ENCODE data around the gene PVALB. TPM values are rescaled to one million over a fixed set of nuclear protein-coding genes. Genes with fewer than 3 reads are reported as not detected.

The PVALB gene
- total RNA-seq, 1 experiment from 2014 or later = not detected

DNA sequence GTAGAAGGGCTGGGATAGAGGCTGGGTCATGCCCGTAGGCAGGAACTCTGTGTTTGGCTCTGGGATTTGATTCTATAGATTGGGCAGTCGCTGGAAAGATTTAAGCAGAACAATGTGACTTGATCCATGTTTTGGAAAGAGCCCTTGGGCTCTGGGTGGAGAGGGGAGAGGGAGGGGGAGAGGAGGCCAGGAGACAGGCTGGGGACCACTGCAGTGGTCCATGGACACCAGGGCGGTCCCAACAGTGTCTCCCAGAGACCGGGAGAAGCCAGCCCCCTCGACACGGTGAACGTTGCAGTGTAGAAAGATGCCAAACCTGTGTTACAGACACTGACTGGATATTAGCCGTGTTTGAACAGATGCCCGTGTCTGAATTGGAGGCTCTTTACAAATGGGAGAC lies 19.5 kb downstream of the PVALB start:
- H3K27ac ChIP-seq (ENCODE audit: low read depth, low read length) = no peak overlapping the region
- H2AFZ ChIP-seq (ENCODE audit: low read depth, low read length, poor library complexity, severe bottlenecking) = no peak overlapping the region
- H3K9me2 ChIP-seq (ENCODE audit: insufficient read depth) = no peaks in the 10 kb centered on the region
- RAD21 ChIA-PET (ENCODE audit: low non-redundant PET in 1 of 2, low total read pairs in 2 of 2, uncharacterized antibody in 2 of 2, unreplicated experiment in 2 of 2) = no interaction called here
- no peaks in the 10 kb centered on the region for H3K9me3 ChIP-seq (ENCODE audit: control insufficient read depth in 1 of 2, insufficient read depth in 1 of 2, low read depth in 1 of 2, low read length in 2 of 2)
- H3K4me1 ChIP-seq (ENCODE audit: control insufficient read depth in 1 of 2, insufficient read depth in 2 of 2, low read length in 2 of 2) = no peaks in the 10 kb centered on the region
- H3K4me3 ChIP-seq (replicated peaks in 1 of 2; ENCODE audit: low read depth in 1 of 2, low read length in 2 of 2) = no peak overlapping the region
- no peaks in the 10 kb centered on the region for H3K79me2 ChIP-seq (ENCODE audit: insufficient read depth, low read length)
- intact Hi-C loops (cut with micrococcal nuclease) = no loop called here
- no peaks in the 10 kb centered on the region for H3K36me3 ChIP-seq (ENCODE audit: control insufficient read depth in 1 of 2, insufficient read depth in 2 of 2, low read length in 2 of 2)
- H4K20me1 ChIP-seq (ENCODE audit: insufficient read depth) = no peaks in the 10 kb centered on the region
- TF ChIP-seq FOSL1 (IDR thresholded peaks at IDR 0.05; ENCODE audit: low read depth) (no peak), CEBPB (IDR thresholded peaks at IDR 0.05; ENCODE audit: low read depth) (no peak), POLR2AphosphoS5 (IDR thresholded peaks at IDR 0.05; ENCODE audit: low read depth, low read length) (no peak), EZH2 (IDR thresholded peaks at IDR 0.05) (no peak), SP1 (IDR thresholded peaks at IDR 0.05; ENCODE audit: low read depth) (no peak), JUND (IDR thresholded peaks at IDR 0.05) (no peak), SIN3A (IDR thresholded peaks at IDR 0.05; ENCODE audit: low read depth) (no peak), CBX3 (IDR thresholded peaks at IDR 0.05; ENCODE audit: low read depth) (no peak), EZH2phosphoT487 (IDR thresholded peaks at IDR 0.05; ENCODE audit: borderline replicate concordance) (no peak), ZNF274 (IDR thresholded peaks at IDR 0.05; ENCODE audit: low read depth, low read length) (no peak), SRF (IDR thresholded peaks at IDR 0.05; ENCODE audit: low read depth) (no peak), ZFX (IDR thresholded peaks at IDR 0.05) (no peak)
- TF ChIP-seq, protein P1, sequence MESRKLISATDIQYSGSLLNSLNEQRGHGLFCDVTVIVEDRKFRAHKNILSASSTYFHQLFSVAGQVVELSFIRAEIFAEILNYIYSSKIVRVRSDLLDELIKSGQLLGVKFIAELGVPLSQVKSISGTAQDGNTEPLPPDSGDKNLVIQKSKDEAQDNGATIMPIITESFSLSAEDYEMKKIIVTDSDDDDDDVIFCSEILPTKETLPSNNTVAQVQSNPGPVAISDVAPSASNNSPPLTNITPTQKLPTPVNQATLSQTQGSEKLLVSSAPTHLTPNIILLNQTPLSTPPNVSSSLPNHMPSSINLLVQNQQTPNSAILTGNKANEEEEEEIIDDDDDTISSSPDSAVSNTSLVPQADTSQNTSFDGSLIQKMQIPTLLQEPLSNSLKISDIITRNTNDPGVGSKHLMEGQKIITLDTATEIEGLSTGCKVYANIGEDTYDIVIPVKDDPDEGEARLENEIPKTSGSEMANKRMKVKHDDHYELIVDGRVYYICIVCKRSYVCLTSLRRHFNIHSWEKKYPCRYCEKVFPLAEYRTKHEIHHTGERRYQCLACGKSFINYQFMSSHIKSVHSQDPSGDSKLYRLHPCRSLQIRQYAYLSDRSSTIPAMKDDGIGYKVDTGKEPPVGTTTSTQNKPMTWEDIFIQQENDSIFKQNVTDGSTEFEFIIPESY (IDR thresholded peaks at IDR 0.05; ENCODE audit: extremely low read depth, insufficient replicate concordance, low read length) = no peak
- TF ChIP-seq, protein P2, sequence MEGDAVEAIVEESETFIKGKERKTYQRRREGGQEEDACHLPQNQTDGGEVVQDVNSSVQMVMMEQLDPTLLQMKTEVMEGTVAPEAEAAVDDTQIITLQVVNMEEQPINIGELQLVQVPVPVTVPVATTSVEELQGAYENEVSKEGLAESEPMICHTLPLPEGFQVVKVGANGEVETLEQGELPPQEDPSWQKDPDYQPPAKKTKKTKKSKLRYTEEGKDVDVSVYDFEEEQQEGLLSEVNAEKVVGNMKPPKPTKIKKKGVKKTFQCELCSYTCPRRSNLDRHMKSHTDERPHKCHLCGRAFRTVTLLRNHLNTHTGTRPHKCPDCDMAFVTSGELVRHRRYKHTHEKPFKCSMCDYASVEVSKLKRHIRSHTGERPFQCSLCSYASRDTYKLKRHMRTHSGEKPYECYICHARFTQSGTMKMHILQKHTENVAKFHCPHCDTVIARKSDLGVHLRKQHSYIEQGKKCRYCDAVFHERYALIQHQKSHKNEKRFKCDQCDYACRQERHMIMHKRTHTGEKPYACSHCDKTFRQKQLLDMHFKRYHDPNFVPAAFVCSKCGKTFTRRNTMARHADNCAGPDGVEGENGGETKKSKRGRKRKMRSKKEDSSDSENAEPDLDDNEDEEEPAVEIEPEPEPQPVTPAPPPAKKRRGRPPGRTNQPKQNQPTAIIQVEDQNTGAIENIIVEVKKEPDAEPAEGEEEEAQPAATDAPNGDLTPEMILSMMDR (IDR thresholded peaks at IDR 0.05 in 2 of 3, conservative IDR thresholded peaks at IDR 0.05 in 1 of 3; ENCODE audit: borderline replicate concordance in 1 of 3, insufficient read depth in 1 of 3, low read depth in 2 of 3, low read length in 2 of 3) = no peak
- TF ChIP-seq, protein P3, sequence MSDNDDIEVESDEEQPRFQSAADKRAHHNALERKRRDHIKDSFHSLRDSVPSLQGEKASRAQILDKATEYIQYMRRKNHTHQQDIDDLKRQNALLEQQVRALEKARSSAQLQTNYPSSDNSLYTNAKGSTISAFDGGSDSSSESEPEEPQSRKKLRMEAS (IDR thresholded peaks at IDR 0.05) = no peak
- TF ChIP-seq, protein P4, sequence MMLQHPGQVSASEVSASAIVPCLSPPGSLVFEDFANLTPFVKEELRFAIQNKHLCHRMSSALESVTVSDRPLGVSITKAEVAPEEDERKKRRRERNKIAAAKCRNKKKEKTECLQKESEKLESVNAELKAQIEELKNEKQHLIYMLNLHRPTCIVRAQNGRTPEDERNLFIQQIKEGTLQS (IDR thresholded peaks at IDR 0.05) = no peak
- no TSS peak for BruUV-seq (replicated peaks)
- DNase-seq (ENCODE audit: low read depth, low spot score) = no peak
- POLR2A ChIA-PET = no interaction called here
- no peak overlapping the region for H3K9ac ChIP-seq (ENCODE audit: low read length)
- peaks cover 4% of the 10 kb centered on the region; the same call in 1 of the 2 replicates for H3K27me3 ChIP-seq (ENCODE audit: insufficient read depth, low read length)
- ATAC-seq = no peak
- CTCF ChIA-PET = no interaction called here
- no peak overlapping the region for H3K4me2 ChIP-seq (ENCODE audit: low read length)

Measured in HCT116 (cell line).